SW480 (cell line): ENCODE results near the gene NRDC.
A peak's percentile ranks its signal among the peaks of the same experiment; 100 is the strongest.
"Not testable (repeated sequence)": the region's sequence is repeated elsewhere in the genome, so short reads cannot be mapped to it uniquely, and the experiment has no call there.

Source experiments
- DNase-seq: peaks from one replicate; pipeline ENCODE4 v3.0.0-alpha.2; 2016; ENCODE audit warnings: low spot score

NRDC gene

DNA sequence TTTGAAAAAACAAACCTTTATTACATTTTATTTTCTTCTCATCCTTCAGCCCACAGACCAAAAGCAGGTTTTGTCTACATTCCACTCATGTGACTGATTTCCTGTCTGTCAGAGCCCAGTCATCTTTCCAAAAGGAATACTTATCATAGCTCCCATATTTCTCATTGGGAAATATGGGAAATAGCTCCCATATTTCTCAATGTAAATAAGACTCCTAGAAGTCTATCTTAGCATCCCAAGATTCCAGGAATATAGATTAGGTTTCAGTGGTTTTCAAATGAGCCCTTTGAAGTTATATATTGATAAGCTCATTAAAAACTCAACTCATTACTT, 19.1 kb upstream of the NRDC start:
- peak; percentile 66 for DNase-seq

DNA sequence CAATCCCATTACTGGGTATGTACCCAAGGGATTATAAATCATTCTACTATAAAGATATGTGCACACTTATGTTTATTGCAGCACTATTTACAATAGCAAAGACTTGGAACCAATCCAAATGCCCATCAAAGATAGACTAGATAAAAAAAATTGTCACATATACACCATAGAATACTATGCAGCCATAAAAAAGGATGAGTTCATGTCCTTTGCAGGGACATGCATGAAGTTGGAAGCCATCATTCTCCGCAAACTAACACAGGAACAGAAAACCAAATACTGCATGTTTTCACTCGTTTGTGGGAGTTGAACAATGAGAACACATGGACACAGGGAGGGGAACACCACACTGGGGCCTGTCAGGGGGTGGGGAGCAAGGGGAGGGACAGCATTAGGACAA, 16.2 kb upstream of the NRDC start:
- DNase-seq = not testable (repeated sequence)

- no peak for DNase-seq
These were observed 265 bp downstream of the NRDC start for GRCh38 chr1:51878308-51878615.

DNA sequence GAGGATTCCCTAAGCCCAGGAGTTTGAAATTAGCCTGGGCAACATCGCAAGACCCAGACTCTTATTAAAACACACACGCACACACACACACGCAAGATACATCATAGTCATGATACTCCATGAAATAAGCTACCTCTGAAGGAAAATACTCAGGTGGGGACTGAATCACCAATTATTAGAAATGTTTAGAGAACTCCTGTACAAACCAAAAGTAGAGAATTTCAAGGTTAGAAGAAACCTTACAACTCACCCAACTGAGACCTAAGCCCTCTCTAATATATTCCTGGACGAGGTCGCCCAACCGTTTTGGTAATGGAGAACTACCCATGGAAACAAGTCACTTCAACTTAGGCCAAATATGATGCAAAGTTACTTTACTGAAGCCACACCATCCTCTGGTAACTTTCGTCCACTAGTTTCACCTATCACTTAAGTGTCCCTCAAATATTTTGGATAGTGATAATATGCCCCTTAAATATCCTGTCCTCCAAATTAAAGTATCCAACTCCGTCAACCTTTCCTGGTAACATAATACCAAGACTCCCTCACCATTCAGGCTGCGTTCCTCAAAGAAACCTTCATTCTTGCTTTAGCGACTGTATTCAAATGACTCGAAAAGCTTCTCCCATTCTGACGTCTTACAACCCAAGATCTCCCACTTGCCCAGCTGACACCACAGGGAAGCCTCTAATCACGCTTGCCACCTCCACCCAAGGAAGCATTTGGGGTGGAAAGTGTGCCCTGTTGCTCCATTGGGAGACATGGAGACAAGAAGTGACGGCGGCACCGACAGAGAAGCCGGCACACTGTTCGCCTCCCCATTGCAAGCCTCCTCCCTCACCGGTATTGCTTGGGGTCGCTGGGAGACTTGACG, 856 bp downstream of the NRDC start:
- peak; percentile 20 for DNase-seq

GRCh38 chr1:51875836-51876235, 2.7 kb downstream of the NRDC start:
- DNase-seq = no peak

- DNase-seq = no peak
These were observed 3.2 kb downstream of the NRDC start for GRCh38 chr1:51875291-51875772.

DNA sequence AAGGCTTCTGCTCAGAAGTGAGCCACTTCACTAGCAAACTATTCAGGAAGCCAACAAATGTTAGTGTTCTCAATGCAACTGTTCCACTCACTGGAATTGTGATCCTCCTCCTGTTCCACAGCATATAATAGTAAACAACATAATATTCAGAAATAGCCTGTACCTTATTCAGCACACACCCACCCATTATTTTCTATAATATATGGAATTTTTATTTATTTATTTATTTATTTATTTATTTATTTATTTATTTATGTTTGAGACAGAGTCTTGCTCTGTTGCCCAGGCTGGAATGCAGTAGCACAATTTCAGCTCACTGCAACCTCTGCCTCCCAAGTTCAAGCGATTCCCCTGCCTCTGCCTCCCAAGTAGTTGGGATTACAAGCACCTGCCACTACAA, 5.3 kb downstream of the NRDC start:
- DNase-seq = not testable (repeated sequence)

- no peak for DNase-seq
These were observed 7.1 kb downstream of the NRDC start for GRCh38 chr1:51871351-51871975.

DNA sequence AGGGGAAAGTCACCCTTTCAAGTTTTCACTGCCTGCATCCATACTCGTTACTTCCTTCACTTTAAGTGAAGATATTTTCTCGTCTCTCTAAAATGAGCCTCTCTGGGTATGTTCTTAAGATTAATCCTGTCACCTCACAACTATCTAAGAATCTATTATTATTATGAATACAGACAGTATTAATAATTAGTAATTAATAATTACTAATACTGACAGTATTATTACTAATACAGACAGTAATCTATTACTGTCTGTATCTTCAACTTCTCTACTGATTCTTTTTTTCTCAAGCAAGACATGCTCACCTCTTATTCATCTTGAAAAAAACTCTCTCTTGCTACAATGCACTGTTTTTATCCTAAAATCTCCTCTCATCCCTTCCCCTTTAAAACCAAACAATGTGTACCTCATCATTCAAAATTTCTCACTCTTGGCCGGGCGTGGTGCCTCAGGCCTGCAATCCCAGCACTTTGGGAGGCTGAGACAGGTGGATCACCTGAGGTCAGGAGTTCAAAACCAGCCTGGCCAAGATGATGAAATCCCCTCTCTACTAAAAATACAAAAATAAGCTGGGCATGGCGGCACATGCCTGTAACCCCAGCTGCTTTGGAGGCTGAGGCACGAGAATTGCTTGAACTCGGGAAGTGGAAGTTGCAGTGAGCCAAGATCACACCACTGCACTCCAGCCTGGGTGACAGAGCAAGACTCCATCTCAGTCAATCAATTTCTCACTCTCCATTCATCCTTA, 7.8 kb downstream of the NRDC start:
- DNase-seq = no peak

GRCh38 chr1:51867479-51868232, 10.9 kb downstream of the NRDC start:
- DNase-seq = no peak

DNA sequence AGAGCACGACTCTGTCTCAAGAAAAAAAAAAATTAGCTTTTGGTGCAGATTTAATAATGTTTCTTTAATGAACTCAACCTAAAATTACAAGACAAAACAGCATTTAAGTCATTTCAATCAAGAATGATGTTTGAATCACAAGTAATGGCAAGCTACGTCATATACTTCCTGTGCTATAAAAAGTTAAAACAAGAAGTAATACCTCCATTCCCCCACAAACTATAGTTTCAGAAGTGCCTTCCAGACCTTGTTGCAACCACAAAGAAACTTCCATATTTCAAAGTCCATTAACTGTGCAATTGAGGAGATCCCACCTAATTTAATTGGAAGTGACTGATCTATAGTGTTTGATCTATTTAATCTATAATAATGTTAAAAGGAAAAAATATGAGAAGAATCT, 15.1 kb downstream of the NRDC start:
- no peak for DNase-seq

DNA sequence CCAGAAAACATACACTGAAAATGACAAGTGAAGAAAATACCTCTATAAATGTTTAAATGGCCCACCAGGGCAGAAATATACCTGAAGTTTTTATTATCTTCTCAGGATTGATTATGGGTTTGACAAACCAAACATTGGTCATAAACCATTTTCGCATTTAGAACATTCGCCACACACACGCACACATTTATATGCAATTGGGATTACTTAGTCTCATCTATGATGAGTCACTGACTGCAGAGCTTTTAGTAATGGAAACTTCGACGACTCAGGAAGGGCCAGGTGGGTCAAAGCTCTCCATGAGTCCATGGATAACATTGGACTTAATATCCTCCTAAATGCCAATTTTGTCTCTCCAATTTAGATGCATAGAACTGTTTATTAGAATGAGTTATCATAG, 16.9 kb downstream of the NRDC start:
- no peak for DNase-seq

- no peak for DNase-seq
These were observed 18.8 kb downstream of the NRDC start for GRCh38 chr1:51859735-51860134.

DNA sequence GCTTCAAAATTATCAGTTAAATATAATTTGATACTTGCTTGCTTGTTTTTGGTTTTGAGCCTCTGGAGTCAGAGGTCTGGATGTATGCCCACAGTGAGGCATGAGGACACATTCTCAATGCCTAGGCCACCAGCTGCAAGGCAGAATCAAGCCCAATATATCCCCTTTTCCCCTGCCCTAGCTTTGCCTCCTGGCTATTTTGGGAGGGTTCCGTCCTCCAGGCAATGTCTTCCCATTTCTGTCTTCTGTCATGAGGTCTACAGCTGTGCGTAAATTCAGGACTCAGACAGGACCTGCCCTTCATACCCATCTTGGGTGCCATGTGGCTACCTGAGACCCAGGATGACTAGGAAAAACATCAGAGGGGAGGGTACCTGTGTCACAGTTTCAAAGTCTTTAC, 19.2 kb downstream of the NRDC start:
- no peak for DNase-seq

- DNase-seq = no peak
These were observed 19.6 kb downstream of the NRDC start for GRCh38 chr1:51858892-51859291.

DNA sequence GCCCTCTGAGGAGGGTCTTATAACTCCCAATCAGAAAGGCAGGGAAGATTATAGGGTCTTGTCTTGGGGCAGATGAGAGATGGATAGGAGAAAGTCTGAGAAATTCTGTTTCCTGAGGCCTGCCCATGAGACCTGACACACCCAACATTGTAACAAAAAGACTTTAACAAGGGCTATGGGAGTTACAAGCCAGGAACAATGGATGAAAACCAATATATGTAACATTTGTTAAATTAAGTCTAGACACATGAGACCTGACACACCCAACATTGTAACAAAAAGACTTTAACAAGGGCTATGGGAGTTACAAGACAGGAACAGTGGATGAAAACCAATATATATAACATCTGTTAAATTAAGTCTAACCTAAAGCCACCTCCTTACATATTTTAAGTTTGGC, 21.8 kb downstream of the NRDC start:
- DNase-seq = no peak

- DNase-seq = no peak
These were observed 22.9 kb downstream of the NRDC start for GRCh38 chr1:51855624-51856023.

GRCh38 chr1:51853360-51853759, 25.2 kb downstream of the NRDC start:
- no peak for DNase-seq

DNA sequence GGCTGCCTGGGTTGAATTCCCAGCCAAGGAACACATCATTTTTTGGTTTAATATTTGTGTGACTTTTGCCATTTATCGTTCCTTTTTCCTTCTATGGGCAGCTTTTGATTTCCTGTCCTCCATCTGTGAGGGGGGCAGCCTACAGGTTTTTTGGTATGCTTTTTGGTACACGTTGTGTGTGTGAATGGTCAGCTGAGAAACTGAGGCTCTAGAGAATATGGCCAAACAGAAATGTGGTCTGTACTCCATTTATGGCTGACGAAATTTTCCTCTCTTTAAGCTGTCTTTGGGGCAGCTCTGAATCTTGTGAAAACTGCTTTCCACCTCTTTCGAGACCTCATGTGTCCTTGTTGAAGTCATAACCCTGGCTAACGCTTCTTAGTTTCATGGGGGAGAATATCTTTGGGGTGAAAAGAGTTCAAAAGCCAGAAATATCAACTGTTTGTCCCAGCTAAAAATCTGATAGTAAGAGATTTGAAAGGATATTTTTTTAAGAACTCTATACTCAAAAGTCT, 26.6 kb downstream of the NRDC start:
- DNase-seq = no peak

DNA sequence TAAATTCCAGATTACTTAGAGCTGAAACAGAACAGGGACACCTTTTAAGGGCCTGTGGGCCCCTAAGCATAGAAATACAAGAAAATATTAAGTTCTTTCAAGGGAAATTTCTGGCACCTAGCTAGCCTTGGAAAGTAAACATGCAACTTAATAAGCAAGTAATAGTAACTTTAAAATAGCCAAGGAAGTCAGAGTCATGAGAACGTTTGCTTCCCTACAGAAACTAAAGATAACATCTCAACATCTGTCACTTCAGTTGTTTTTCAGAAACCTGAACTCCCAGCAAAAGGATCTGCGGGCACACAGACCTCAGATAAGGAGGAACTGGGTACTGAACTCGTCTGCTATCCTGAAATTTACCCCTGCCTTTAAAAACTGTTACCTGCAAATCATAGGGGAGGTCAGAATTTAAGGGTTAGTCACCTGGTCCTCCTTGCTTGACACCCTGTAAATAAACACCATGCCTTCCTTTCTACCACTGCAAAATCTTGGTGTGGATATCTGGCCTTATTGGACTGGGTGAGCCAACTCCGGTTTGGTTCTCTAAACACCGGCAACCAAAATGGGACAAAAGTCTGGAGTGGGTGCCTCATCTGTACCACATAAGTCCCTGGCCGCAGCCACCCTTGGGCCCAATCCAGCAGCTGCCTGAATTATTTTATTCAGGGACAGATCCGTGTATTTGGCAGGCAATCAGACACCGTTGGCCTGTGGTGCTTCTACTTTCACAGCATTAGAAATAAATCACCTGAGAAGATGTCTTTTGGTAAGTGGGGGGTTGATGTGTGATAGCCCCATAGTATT, 27.9 kb downstream of the NRDC start:
- no peak for DNase-seq

DNA sequence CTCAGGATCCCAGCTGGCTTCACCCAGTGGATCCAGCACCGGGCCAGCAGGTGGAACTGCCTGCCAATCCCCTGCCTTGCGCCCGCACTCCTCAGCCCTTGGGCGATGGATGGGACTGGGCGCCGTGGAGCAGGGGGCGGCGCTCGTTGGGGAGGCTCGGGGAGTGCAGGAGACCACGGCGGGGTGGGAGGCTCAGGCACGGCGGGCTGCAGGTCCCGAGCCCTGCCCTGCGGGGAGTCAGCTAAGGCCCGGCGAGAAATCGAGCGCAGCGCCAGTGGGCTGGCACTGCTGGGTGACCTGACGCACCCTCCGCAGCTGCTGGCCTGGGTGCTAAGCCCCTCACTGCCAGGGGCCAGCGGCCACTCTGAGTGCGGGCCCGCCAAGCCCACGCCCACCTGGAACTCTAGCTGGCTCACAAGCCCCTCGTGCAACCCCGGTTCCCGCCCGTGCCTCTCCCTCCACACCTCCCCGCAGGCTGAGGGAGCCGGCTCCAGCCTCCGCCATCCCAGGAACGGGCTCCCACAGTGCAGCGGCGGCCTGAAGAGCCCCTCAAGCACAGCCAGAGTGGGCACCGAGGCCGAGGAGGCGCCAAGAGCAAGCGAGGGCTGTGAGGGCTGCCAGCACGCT, 31.1 kb downstream of the NRDC start:
- DNase-seq = no peak
